ENCODE data around the gene CHST3. TPM values are rescaled to one million over a fixed set of nuclear protein-coding genes. Genes with fewer than 3 reads are reported as not detected.

CHST3 gene
- polyA plus RNA-seq, 2 of the 4 experiments (the other 2 are of a cell fraction), result 12.8 to 23.1 TPM

GRCh38 chr10:71975871-71976725, 11.9 kb downstream of the CHST3 start:
- Histone ChIP-seq H3K4me3 (peak overlapping the region; percentile 11; the same call in 1 of the 3 replicates), H3K4me2 (peak overlapping the region; percentile 97), H3K27ac (peak overlapping the region; percentile 87 to 98), H3K4me1 (peaks cover 93% of the 10 kb centered on the region), H3K9me3 (no peaks in the 10 kb centered on the region)
- DNase-seq (ENCODE audit: low read depth in 1 of 2, low spot score in 1 of 2), result peak; percentile 57 to 80
- ATAC-seq, result peak; percentile 51 to 66
- CTCF ChIA-PET, result interaction anchor here (0.6 to 3.3 kb wide), 13 partner anchors 8 to 353 kb away, joined by 3 to 31 read pairs (median 4); partner anchors contain the start of gene CHST3
- 22% methylated on average over 12 of the region's 12 CpGs for WGBS (ENCODE audit: missing lambda C conversion rate)
- POLR2A ChIA-PET, result interaction anchor here (1.1 to 2.6 kb wide), 4 partner anchors 10 to 80 kb away, joined by 3 to 16 read pairs (median 5); partner anchors contain the start of gene CHST3
- no peak for FAIRE-seq
- TF ChIP-seq NPAS2 (CRISPR knock-in tag; IDR thresholded peaks at IDR 0.05; ENCODE audit: borderline replicate concordance) (no peak), ZC3H11A (IDR thresholded peaks at IDR 0.05) (no peak), REST (IDR thresholded peaks at IDR 0.05) (no peak), POLR2AphosphoS2 (conservative IDR thresholded peaks at IDR 0.05; ENCODE audit: low read length) (no peak), HOXA7 (CRISPR knock-in tag; IDR thresholded peaks at IDR 0.05) (no peak), FOXS1 (CRISPR knock-in tag; IDR thresholded peaks at IDR 0.05) (no peak), MYC (IDR thresholded peaks at IDR 0.05; ENCODE audit: borderline replicate concordance, low read length) (no peak), NR3C1 (IDR thresholded peaks at IDR 0.05) (no peak), CEBPB (IDR thresholded peaks at IDR 0.05) (no peak), EHF (CRISPR knock-in tag; IDR thresholded peaks at IDR 0.05) (0 out of 2 replicates have a peak, but pooled peaks have one; percentile 27), HES2 (IDR thresholded peaks at IDR 0.05) (no peak), KDM5A (IDR thresholded peaks at IDR 0.05) (no peak), NFE2L2 (conservative IDR thresholded peaks at IDR 0.05; ENCODE audit: low read length) (no peak), KDM1A (IDR thresholded peaks at IDR 0.05; ENCODE audit: low read depth) (no peak), TFCP2L1 (CRISPR knock-in tag; IDR thresholded peaks at IDR 0.05) (no peak), RAD21 (conservative IDR thresholded peaks at IDR 0.05 in 1 of 2, IDR thresholded peaks at IDR 0.05 in 1 of 2) (no peak), HOXB13 (CRISPR knock-in tag; IDR thresholded peaks at IDR 0.05; ENCODE audit: low read depth) (no peak), PHF8 (IDR thresholded peaks at IDR 0.05; ENCODE audit: borderline replicate concordance, low read depth) (no peak), CTCF (IDR thresholded peaks at IDR 0.05) (no peak), RNF2 (IDR thresholded peaks at IDR 0.05; ENCODE audit: borderline replicate concordance, low read depth) (no peak), GATA3 (IDR thresholded peaks at IDR 0.05; ENCODE audit: borderline replicate concordance) (no peak), EP300 (IDR thresholded peaks at IDR 0.05) (no peak), CHD2 (IDR thresholded peaks at IDR 0.05; ENCODE audit: low read length, partially characterized antibody) (no peak), CHD4 (IDR thresholded peaks at IDR 0.05; ENCODE audit: borderline replicate concordance) (no peak), RFX5 (IDR thresholded peaks at IDR 0.05) (no peak), ZSCAN20 (CRISPR knock-in tag; IDR thresholded peaks at IDR 0.05) (no peak), SREBF2 (IDR thresholded peaks at IDR 0.05) (no peak)
- TF ChIP-seq, protein P1, sequence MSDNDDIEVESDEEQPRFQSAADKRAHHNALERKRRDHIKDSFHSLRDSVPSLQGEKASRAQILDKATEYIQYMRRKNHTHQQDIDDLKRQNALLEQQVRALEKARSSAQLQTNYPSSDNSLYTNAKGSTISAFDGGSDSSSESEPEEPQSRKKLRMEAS (IDR thresholded peaks at IDR 0.05), result peak; percentile 56
- TF ChIP-seq, protein P2, sequence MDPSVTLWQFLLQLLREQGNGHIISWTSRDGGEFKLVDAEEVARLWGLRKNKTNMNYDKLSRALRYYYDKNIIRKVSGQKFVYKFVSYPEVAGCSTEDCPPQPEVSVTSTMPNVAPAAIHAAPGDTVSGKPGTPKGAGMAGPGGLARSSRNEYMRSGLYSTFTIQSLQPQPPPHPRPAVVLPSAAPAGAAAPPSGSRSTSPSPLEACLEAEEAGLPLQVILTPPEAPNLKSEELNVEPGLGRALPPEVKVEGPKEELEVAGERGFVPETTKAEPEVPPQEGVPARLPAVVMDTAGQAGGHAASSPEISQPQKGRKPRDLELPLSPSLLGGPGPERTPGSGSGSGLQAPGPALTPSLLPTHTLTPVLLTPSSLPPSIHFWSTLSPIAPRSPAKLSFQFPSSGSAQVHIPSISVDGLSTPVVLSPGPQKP (IDR thresholded peaks at IDR 0.05; ENCODE audit: low read depth, low read length), result no peak
- TF ChIP-seq, protein P3, sequence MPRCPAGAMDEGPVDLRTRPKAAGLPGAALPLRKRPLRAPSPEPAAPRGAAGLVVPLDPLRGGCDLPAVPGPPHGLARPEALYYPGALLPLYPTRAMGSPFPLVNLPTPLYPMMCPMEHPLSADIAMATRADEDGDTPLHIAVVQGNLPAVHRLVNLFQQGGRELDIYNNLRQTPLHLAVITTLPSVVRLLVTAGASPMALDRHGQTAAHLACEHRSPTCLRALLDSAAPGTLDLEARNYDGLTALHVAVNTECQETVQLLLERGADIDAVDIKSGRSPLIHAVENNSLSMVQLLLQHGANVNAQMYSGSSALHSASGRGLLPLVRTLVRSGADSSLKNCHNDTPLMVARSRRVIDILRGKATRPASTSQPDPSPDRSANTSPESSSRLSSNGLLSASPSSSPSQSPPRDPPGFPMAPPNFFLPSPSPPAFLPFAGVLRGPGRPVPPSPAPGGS (IDR thresholded peaks at IDR 0.05), result no peak
- TF ChIP-seq, protein P4, sequence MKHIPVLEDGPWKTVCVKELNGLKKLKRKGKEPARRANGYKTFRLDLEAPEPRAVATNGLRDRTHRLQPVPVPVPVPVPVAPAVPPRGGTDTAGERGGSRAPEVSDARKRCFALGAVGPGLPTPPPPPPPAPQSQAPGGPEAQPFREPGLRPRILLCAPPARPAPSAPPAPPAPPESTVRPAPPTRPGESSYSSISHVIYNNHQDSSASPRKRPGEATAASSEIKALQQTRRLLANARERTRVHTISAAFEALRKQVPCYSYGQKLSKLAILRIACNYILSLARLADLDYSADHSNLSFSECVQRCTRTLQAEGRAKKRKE (CRISPR knock-in tag; IDR thresholded peaks at IDR 0.05; ENCODE audit: low read depth), result peak; percentile 77; the same call in 1 of the 2 replicates

Data from A549 (cell line).